Astrocyte (in vitro differentiated cells and primary cell): ENCODE data around the gene JMJD4. TPM values are rescaled to one million over a fixed set of nuclear protein-coding genes. Genes with fewer than 3 reads are reported as not detected.

Experiments
- DNase-seq: peaks from one replicate; pipeline ENCODE4 v3.0.0-alpha.2; 2010; ENCODE audit warnings: low read depth
- FAIRE-seq: peaks from 2 replicates; lab custom pipeline; 2011; peaks lifted over from hg19 to GRCh38; lab: Jason Lieb, UNC
- H2AFZ ChIP-seq: 2 replicates; pipeline ENCODE4 v1.6.0; 2012; ENCODE audit warnings: low read depth, low read length, inconsistent platforms
- H3K27ac ChIP-seq: 2 replicates; pipeline ENCODE4 v1.5.1; 2011; ENCODE audit warnings: low read depth, low read length, inconsistent platforms
- H3K27me3 ChIP-seq: 2 replicates; pipeline ENCODE4 v1.6.0; 2011; ENCODE audit warnings: low read length, inconsistent platforms; ENCODE audit not compliant: insufficient read depth
- H3K36me3 ChIP-seq: 2 replicates; pipeline ENCODE4 v1.5.1; 2011; ENCODE audit warnings: low read length, inconsistent platforms; ENCODE audit not compliant: insufficient read depth
- H3K4me1 ChIP-seq: 2 replicates; pipeline ENCODE4 v1.5.1; 2011; ENCODE audit warnings: low read length, inconsistent platforms; ENCODE audit not compliant: insufficient read depth
- H3K4me2 ChIP-seq: 2 replicates; pipeline ENCODE4 v1.6.0; 2012; ENCODE audit warnings: low read length, inconsistent platforms
- H3K4me3 ChIP-seq: 2 replicates; pipeline ENCODE4 v1.5.1; 2011; ENCODE audit warnings: low read depth, mild to moderate bottlenecking, low read length, inconsistent platforms; ENCODE audit not compliant: insufficient read depth
- H3K79me2 ChIP-seq: 2 replicates; pipeline ENCODE4 v1.6.0; 2012; ENCODE audit warnings: mild to moderate bottlenecking, low read length, inconsistent platforms; ENCODE audit not compliant: insufficient read depth
- H3K9ac ChIP-seq: 2 replicates; pipeline ENCODE4 v1.6.0; 2012; ENCODE audit warnings: mild to moderate bottlenecking, low read length, inconsistent platforms
- H3K9me3 ChIP-seq: 2 replicates; pipeline ENCODE4 v1.5.1; 2012; ENCODE audit warnings: low read depth, mild to moderate bottlenecking, low read length, inconsistent platforms; ENCODE audit not compliant: insufficient read depth
- H4K20me1 ChIP-seq: 2 replicates; pipeline ENCODE4 v1.6.0; 2012; ENCODE audit warnings: low read length, inconsistent platforms; ENCODE audit not compliant: insufficient read depth
- H3K27ac Mint-ChIP-seq: one replicate; pipeline ENCODE4 v1.8.0; 2021; ENCODE audit warnings: mild to moderate bottlenecking, mixed read lengths; ENCODE audit not compliant: unreplicated experiment
- H3K27me3 Mint-ChIP-seq: one replicate; pipeline ENCODE4 v1.8.0; 2021; ENCODE audit warnings: low read depth, mixed read lengths; ENCODE audit not compliant: unreplicated experiment
- H3K36me3 Mint-ChIP-seq: one replicate; pipeline ENCODE4 v1.8.0; 2021; ENCODE audit warnings: low read depth, mixed read lengths; ENCODE audit not compliant: unreplicated experiment
- H3K4me1 Mint-ChIP-seq: one replicate; pipeline ENCODE4 v1.8.0; 2021; ENCODE audit warnings: low read depth, mixed read lengths; ENCODE audit not compliant: unreplicated experiment
- H3K4me3 Mint-ChIP-seq: one replicate; pipeline ENCODE4 v1.8.0; 2021; ENCODE audit warnings: mild to moderate bottlenecking, moderate library complexity, mixed read lengths; ENCODE audit not compliant: unreplicated experiment
- H3K9me3 Mint-ChIP-seq: one replicate; pipeline ENCODE4 v1.8.0; 2021; ENCODE audit warnings: mild to moderate bottlenecking, mixed read lengths; ENCODE audit not compliant: unreplicated experiment
- EZH2 ChIP-seq: IDR thresholded peaks from 2 replicates; pipeline ENCODE4 v1.6.1; 2012; ENCODE audit warnings: mild to moderate bottlenecking, low read length, inconsistent platforms; ENCODE audit not compliant: insufficient read depth
- total RNA-seq: library from RNA; stranded (reverse); gene quantifications from 2 replicates; pipeline ENCODE4 v1.2.1, GENCODE V29; 2021
- TF ChIP-seq, protein P1 (sequence below): IDR thresholded peaks from 2 replicates; pipeline ENCODE4 v1.5.1; 2011; ENCODE audit warnings: low read depth, mild to moderate bottlenecking, inconsistent platforms, low read length, moderate library complexity; ENCODE audit not compliant: insufficient read depth

Gene JMJD4
- total RNA-seq, 1 donor from 2014 or later = 17.5 TPM

DNA sequence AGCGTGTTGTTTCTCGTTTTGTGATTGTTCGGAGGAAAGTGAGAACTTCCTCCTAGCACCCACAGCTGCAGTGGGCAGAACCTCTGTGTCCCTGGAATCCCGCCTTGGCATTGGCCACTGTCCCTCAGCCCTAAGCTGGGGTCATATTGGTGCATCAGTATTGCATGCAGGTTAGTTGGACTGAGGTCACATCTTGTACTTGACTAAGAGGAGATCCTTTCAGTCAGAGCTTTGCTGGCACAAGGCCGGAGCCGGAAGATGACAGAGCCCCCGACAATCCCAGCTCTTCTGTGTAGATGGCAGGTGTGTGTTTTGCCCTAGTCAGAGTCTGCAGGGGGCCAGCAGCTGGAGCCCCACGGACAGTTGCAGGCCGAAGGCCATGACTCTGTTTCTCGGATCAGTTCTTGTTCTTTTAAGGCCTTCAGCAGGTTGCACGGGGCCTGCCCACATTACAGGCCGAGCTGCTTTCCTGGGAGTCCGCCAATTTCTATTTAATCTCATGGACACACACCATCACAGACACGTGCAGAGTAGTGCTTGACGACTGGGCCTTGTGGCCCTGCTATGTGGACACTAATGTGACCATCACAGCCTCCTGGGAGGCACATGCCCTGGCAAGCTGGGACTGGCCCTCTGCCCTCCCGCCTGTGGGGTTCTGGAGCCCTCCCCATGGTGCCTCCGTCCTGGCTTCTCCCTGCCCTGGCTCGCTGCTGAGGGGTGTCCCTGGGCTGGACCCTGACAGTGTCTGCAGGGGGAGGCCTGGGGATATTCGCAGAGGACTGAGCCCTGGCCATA, 15.0 kb upstream of the JMJD4 start:
- H3K27me3 Mint-ChIP-seq = no peaks in the 10 kb centered on the region
- no peak overlapping the region for H2AFZ ChIP-seq
- no peaks in the 10 kb centered on the region for H3K9me3 Mint-ChIP-seq
- H3K4me1 ChIP-seq = no peaks in the 10 kb centered on the region
- H3K36me3 Mint-ChIP-seq = peaks cover 12% of the 10 kb centered on the region
- peaks cover 5% of the 10 kb centered on the region for H3K36me3 ChIP-seq
- TF ChIP-seq, protein P1, sequence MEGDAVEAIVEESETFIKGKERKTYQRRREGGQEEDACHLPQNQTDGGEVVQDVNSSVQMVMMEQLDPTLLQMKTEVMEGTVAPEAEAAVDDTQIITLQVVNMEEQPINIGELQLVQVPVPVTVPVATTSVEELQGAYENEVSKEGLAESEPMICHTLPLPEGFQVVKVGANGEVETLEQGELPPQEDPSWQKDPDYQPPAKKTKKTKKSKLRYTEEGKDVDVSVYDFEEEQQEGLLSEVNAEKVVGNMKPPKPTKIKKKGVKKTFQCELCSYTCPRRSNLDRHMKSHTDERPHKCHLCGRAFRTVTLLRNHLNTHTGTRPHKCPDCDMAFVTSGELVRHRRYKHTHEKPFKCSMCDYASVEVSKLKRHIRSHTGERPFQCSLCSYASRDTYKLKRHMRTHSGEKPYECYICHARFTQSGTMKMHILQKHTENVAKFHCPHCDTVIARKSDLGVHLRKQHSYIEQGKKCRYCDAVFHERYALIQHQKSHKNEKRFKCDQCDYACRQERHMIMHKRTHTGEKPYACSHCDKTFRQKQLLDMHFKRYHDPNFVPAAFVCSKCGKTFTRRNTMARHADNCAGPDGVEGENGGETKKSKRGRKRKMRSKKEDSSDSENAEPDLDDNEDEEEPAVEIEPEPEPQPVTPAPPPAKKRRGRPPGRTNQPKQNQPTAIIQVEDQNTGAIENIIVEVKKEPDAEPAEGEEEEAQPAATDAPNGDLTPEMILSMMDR = no peak
- no peak for TF ChIP-seq EZH2
- no peak overlapping the region for H3K4me3 Mint-ChIP-seq
- no peak overlapping the region for H3K27ac Mint-ChIP-seq
- H4K20me1 ChIP-seq = peaks cover 95% of the 10 kb centered on the region
- no peaks in the 10 kb centered on the region for H3K9me3 ChIP-seq
- no peak for DNase-seq
- H3K9ac ChIP-seq = no peak overlapping the region
- H3K27me3 ChIP-seq = no peaks in the 10 kb centered on the region
- H3K4me1 Mint-ChIP-seq = no peaks in the 10 kb centered on the region
- no peak for FAIRE-seq
- no peak overlapping the region for H3K27ac ChIP-seq
- H3K79me2 ChIP-seq = peaks cover 82% of the 10 kb centered on the region
- H3K4me2 ChIP-seq = no peak overlapping the region
- H3K4me3 ChIP-seq = no peak overlapping the region

DNA sequence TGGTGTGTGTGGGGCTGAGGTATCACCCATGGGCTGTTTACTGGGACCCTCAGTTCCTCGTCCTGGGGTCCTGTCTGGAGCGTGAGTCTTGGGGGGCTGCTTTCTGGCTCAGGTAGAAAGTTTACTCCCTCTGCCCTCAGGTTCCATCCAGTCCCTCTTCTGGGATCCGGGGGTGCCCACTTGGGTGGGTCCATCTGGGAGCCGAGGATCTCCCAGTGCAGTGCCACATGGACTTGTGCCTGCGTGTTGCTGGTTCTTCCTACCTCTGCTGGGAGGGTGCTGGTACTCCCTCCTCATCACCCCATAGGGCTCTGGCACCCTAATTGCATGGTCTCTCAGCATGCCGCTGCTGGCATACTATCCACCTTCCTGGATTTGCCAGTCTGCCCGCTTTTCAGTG, 14.1 kb upstream of the JMJD4 start:
- H3K36me3 Mint-ChIP-seq = peaks cover 8% of the 10 kb centered on the region
- Histone ChIP-seq H3K9me3 (no peaks in the 10 kb centered on the region), H3K79me2 (peaks cover 83% of the 10 kb centered on the region), H3K36me3 (peaks cover 5% of the 10 kb centered on the region), H3K4me2 (no peak overlapping the region), H2AFZ (no peak overlapping the region), H4K20me1 (peaks cover 95% of the 10 kb centered on the region), H3K4me1 (no peaks in the 10 kb centered on the region), H3K27me3 (no peaks in the 10 kb centered on the region), H3K9ac (no peak overlapping the region), H3K4me3 (no peak overlapping the region), H3K27ac (no peak overlapping the region)
- no peaks in the 10 kb centered on the region for H3K27me3 Mint-ChIP-seq
- no peaks in the 10 kb centered on the region for H3K4me1 Mint-ChIP-seq
- no peak for TF ChIP-seq EZH2
- TF ChIP-seq, protein P1 = no peak
- no peak overlapping the region for H3K27ac Mint-ChIP-seq
- FAIRE-seq = no peak
- H3K4me3 Mint-ChIP-seq = no peak overlapping the region
- DNase-seq = no peak
- H3K9me3 Mint-ChIP-seq = no peaks in the 10 kb centered on the region
